Brain microvascular endothelial cell (primary cell): ENCODE data around the gene POLR1A.

Experiments
- DNase-seq: peaks from one replicate; pipeline ENCODE4 v3.0.0-alpha.2; 2020
- H3K27ac ChIP-seq: fragments of 250-450 bp; sonication (Bioruptor Pico); 2 replicates; pipeline ENCODE4 v1.5.1; 2020; ENCODE audit warnings: mild to moderate bottlenecking, moderate library complexity
- H3K27me3 ChIP-seq: fragments of 250-450 bp; sonication (Bioruptor Pico); replicated peaks from 2 replicates; pipeline ENCODE4 v1.5.1; 2020; ENCODE audit warnings: mild to moderate bottlenecking
- H3K36me3 ChIP-seq: fragments of 250-450 bp; sonication (Bioruptor Pico); replicated peaks from 2 replicates; pipeline ENCODE4 v1.5.1; 2020; ENCODE audit warnings: mild to moderate bottlenecking
- H3K4me3 ChIP-seq: 2 replicates; pipeline ENCODE4 v1.5.1; 2011; ENCODE audit warnings: low read depth, mild to moderate bottlenecking, control low read depth, low read length, moderate library complexity
- in situ Hi-C: cut with HindIII; loops from 2 replicates; pipeline ENCODE4 v1.10.0; 2017; ENCODE audit warnings: low sequenced_read_pairs, low pct_ligation_motif_present
- TF ChIP-seq, protein P1 (sequence below): IDR thresholded peaks from 2 replicates; pipeline ENCODE4 v1.5.1; 2011; ENCODE audit warnings: low read depth, mild to moderate bottlenecking, moderate library complexity, low read length, control low read depth, inconsistent platforms; ENCODE audit errors: missing control alignments

Gene POLR1A

DNA sequence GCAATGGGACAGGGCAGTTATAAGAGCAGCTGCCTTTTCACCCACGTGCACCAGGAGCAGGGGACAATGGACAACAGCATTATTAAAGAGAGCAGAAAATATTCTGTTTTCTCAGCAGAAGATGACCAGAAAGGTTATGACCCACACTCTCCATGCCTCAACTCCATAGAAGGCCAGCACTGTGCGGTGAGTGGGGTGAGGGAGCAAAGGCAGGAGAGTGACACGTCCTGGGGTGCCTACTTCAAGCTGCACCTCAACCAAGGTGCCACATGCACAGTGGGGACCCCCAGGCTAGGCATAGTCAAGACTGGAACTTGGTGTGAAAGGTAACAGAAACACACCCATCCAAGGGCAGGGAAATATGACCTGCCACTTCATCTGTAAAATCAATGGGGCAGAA lies 50.4 kb downstream of the POLR1A start:
- in situ Hi-C loops = no loop called here
- DNase-seq = no peak
- Histone ChIP-seq H3K27ac (no peak overlapping the region), H3K36me3 (peaks cover 35% of the 10 kb centered on the region), H3K4me3 (no peak overlapping the region), H3K27me3 (no peaks in the 10 kb centered on the region)
- TF ChIP-seq, protein P1, sequence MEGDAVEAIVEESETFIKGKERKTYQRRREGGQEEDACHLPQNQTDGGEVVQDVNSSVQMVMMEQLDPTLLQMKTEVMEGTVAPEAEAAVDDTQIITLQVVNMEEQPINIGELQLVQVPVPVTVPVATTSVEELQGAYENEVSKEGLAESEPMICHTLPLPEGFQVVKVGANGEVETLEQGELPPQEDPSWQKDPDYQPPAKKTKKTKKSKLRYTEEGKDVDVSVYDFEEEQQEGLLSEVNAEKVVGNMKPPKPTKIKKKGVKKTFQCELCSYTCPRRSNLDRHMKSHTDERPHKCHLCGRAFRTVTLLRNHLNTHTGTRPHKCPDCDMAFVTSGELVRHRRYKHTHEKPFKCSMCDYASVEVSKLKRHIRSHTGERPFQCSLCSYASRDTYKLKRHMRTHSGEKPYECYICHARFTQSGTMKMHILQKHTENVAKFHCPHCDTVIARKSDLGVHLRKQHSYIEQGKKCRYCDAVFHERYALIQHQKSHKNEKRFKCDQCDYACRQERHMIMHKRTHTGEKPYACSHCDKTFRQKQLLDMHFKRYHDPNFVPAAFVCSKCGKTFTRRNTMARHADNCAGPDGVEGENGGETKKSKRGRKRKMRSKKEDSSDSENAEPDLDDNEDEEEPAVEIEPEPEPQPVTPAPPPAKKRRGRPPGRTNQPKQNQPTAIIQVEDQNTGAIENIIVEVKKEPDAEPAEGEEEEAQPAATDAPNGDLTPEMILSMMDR = no peak

DNA sequence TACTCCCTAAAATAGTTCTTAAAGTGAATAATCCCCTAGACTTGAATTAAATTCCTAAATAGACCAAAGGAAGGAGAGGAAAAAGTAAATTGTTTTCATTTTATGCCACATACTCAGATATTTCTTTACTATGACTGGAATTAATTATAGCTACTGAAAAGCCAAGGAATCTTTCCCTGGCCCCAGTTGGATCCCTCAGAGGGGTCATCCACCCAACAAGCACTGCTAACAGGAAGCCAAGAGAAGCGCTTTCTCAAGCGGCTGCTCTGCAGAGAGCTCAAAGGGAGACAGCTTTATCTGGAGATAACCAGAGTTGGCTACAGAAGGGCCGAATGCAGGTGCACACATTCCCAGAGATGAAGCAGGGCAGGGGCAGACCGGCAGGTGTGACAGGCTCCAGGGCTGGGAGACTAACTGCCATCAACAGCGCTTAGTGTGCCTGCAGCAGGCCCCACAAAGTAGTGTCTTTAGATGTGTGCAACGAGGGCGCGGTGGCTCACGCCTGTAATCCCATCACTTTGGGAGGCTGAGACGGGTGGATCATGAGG lies 51.1 kb downstream of the POLR1A start:
- no peak overlapping the region for H3K27ac ChIP-seq
- in situ Hi-C loops = no loop called here
- no peak overlapping the region for H3K4me3 ChIP-seq
- peaks cover 41% of the 10 kb centered on the region for H3K36me3 ChIP-seq
- no peak for DNase-seq
- H3K27me3 ChIP-seq = no peaks in the 10 kb centered on the region
- TF ChIP-seq, protein P1 = no peak

DNA sequence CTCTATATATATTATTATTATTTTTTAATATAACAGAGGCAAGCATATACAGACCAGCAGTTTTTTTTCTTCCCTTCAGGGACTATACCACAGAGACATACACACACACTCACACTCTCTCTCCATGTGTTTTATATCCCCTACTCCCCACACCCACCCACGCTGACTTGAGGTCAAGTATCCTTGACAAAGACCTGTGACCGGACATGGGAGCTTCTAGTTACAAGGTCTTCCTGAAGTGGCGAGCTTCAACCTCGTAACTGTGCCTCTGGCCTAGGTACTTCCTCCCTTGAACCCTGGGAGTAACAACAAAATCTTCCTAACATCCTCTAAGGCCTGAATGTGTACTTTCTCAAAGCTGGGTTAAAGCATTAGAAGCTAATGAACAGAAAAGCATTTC lies 52.5 kb downstream of the POLR1A start:
- no peak overlapping the region for H3K4me3 ChIP-seq
- in situ Hi-C loops = no loop called here
- peaks cover 54% of the 10 kb centered on the region for H3K36me3 ChIP-seq

DNA sequence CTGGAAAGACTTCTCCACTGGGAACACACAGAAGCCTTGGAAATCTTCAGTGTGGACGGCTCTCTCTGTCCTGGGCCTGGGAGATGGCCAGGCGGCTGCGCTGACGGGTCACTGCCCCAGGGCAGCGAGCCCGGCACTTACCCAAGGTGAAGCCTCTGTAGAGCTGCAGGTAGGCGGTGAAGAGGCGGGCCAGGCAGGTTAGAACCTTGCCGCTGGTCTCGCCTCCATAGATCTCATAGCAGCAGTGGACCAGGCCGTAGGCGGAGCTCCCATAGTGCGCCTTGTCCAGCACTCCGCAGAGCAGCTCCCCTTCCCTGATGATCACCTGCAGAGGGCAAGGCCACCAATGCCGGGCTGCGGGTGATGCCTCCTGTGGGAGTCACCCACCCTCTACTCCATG lies 53.0 kb downstream of the POLR1A start:
- H3K36me3 ChIP-seq = peaks cover 59% of the 10 kb centered on the region
- in situ Hi-C loops = no loop called here
- no peak overlapping the region for H3K27ac ChIP-seq
- no peak for DNase-seq
- TF ChIP-seq, protein P1 = no peak
- H3K4me3 ChIP-seq = no peak overlapping the region
- no peaks in the 10 kb centered on the region for H3K27me3 ChIP-seq

More for the DNA sequence above, 52.5 kb downstream of the POLR1A start:
- Histone ChIP-seq H3K27ac (no peak overlapping the region), H3K27me3 (no peaks in the 10 kb centered on the region)
- no peak for DNase-seq
- TF ChIP-seq, protein P1 = no peak

DNA sequence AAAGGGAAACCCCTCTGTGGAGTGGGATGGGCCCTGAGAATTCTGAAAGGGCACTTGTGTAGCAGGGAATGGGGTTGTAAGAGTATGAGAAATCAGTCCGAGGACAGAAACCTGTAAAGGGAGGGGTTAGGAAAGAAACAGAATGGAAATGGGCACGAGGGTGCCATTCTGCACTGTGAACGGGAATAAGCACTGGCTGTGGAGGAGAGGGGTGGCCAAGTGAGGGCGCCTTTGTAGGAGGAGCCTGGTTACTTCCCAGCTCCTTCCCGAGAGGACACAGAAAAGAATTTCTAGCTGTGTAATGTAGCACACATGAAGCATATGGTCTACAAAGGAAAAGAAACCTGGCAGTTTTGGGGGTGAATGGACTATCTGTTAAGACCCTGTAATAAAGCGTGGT lies 53.4 kb downstream of the POLR1A start:
- no peak overlapping the region for H3K27ac ChIP-seq
- no peak for DNase-seq
- H3K4me3 ChIP-seq = no peak overlapping the region
- in situ Hi-C loops = no loop called here
- peaks cover 61% of the 10 kb centered on the region for H3K36me3 ChIP-seq
- TF ChIP-seq, protein P1 = no peak
- no peaks in the 10 kb centered on the region for H3K27me3 ChIP-seq

DNA sequence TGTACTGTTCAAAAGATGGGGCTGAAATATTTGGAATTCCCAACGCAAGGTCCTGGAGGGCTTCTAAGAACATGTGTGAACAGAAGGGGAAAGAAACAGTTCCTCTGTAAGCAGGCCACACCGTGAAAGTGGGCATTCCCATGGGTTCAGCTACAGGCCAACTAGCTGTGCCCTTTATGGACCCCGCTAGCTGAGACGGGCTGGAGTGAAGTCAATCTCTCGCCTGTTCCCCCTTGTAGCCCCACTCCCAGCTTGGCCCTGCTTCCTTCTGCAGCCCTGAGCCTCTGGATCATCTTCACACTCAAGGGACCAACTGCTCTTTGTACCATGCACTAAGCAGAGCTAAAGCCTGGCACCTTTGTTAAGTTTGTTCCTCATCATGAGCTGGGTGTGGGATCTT lies 55.4 kb downstream of the POLR1A start:
- no peak overlapping the region for H3K27ac ChIP-seq
- in situ Hi-C loops = no loop called here
- peaks cover 79% of the 10 kb centered on the region for H3K36me3 ChIP-seq
- DNase-seq = no peak
- no peak overlapping the region for H3K4me3 ChIP-seq
- H3K27me3 ChIP-seq = no peaks in the 10 kb centered on the region
- TF ChIP-seq, protein P1 = no peak
